Measurements from ENCODE around the gene IDH3G. TPM values are rescaled to one million over a fixed set of nuclear protein-coding genes. Genes with fewer than 3 reads are reported as not detected.
A peak's percentile ranks its signal among the peaks of the same experiment; 100 is the strongest.

IDH3G gene
- total and polyA plus RNA-seq, 10 donors: 32.7 to 92.7 (median 58.1) TPM

GRCh38 chrX:153775293-153776119 is 18.7 kb downstream of the IDH3G start:
- DNase-seq: peak; percentile 64
- TF ChIP-seq POLR2AphosphoS5 (IDR thresholded peaks at IDR 0.05): no peak
- no peak for TF ChIP-seq CTCF (IDR thresholded peaks at IDR 0.05 in 8 of 11, conservative IDR thresholded peaks at IDR 0.05 in 3 of 11)
- no peak for TF ChIP-seq POLR2A (IDR thresholded peaks at IDR 0.05)
- no peaks in the 10 kb centered on the region for H3K36me3 ChIP-seq
- intact Hi-C loops (cut with DNase I; ENCODE audit: low total_unique reads): no loop called here
- H3K27ac ChIP-seq: no peak overlapping the region
- H3K27me3 ChIP-seq (replicated peaks in 1 of 7): peaks cover 0 to 35% (median 3%) of the 10 kb centered on the region in 7 donors
- no peaks in the 10 kb centered on the region for H3K9me3 ChIP-seq
- no peak overlapping the region for H3K4me3 ChIP-seq
- 90 to 94% (median 92%) methylated on average over 16 to 42 of the region's 42 CpGs for WGBS, 5 donors
- peaks cover 0 to 4% (median 1%) of the 10 kb centered on the region in 6 donors for H3K4me1 ChIP-seq

- intact Hi-C loops (cut with DNase I; ENCODE audit: low total_unique reads): no loop called here
- peak; percentile 64 for DNase-seq
- Histone ChIP-seq H3K27me3 (replicated peaks in 1 of 7) (peaks cover 0 to 33% (median 0%) of the 10 kb centered on the region in 7 donors), H3K27ac (no peak overlapping the region), H3K36me3 (no peaks in the 10 kb centered on the region), H3K9me3 (no peaks in the 10 kb centered on the region), H3K4me1 (no peaks in the 10 kb centered on the region), H3K4me3 (no peak overlapping the region)
- TF ChIP-seq CTCF (IDR thresholded peaks at IDR 0.05 in 8 of 11, conservative IDR thresholded peaks at IDR 0.05 in 3 of 11) (no peak), POLR2AphosphoS5 (IDR thresholded peaks at IDR 0.05) (no peak), POLR2A (IDR thresholded peaks at IDR 0.05) (no peak)
- WGBS, 5 donors: 86 to 94% (median 91%) methylated on average over 11 to 37 of the region's 37 CpGs; no CpG with 5 or more reads in 1 of the 5 donors
Measured at GRCh38 chrX:153774576-153775292, 19.4 kb downstream of the IDH3G start.

GRCh38 chrX:153773741-153774575 is 20.2 kb downstream of the IDH3G start:
- H3K4me1 ChIP-seq: peaks cover 0 to 1% (median 0%) of the 10 kb centered on the region in 6 donors
- H3K27ac ChIP-seq: no peak overlapping the region
- TF ChIP-seq POLR2AphosphoS5 (IDR thresholded peaks at IDR 0.05) (no peak), CTCF (IDR thresholded peaks at IDR 0.05 in 8 of 11, conservative IDR thresholded peaks at IDR 0.05 in 3 of 11) (no peak)
- WGBS, 5 donors: 92 to 97% (median 93%) methylated on average over 15 to 48 of the region's 48 CpGs; no CpG with 5 or more reads in 1 of the 5 donors
- peaks cover 0 to 25% (median 0%) of the 10 kb centered on the region in 7 donors for H3K27me3 ChIP-seq (replicated peaks in 1 of 7)
- H3K4me3 ChIP-seq: no peak overlapping the region
- H3K9me3 ChIP-seq: no peaks in the 10 kb centered on the region
- H3K36me3 ChIP-seq: no peaks in the 10 kb centered on the region
- intact Hi-C loops (cut with DNase I; ENCODE audit: low total_unique reads): no loop called here
- DNase-seq: peak; percentile 69

Measured in spleen (tissue), 11 donors.